Upper lobe of right lung (tissue), 1 donor: ENCODE results near the gene SPEN. TPM values are rescaled to one million over a fixed set of nuclear protein-coding genes. Genes with fewer than 3 reads are reported as not detected.
"Not testable (repeated sequence)": the region's sequence is repeated elsewhere in the genome, so short reads cannot be mapped to it uniquely, and the experiment has no call there.

Experiments
- ATAC-seq: fragments of 200-7000 bp; cut with Tn5 transposase; one replicate; pipeline ENCODE4 v1.9.1; 2020; ENCODE audit warnings: mild to moderate bottlenecking, moderate library complexity
- DNase-seq: peaks from one replicate; pipeline ENCODE4 v3.0.0-alpha.2; 2020
- H3K27ac ChIP-seq: fragments of 200-600 bp; one replicate; pipeline ENCODE4 v1.8.0; 2022
- H3K27me3 ChIP-seq: fragments of 200-600 bp; one replicate; pipeline ENCODE4 v1.8.0; 2022; ENCODE audit warnings: mild to moderate bottlenecking
- H3K36me3 ChIP-seq: fragments of 200-600 bp; one replicate; pipeline ENCODE4 v1.8.0; 2022
- H3K4me1 ChIP-seq: fragments of 200-600 bp; one replicate; pipeline ENCODE4 v1.8.0; 2022
- H3K4me3 ChIP-seq: fragments of 200-600 bp; one replicate; pipeline ENCODE4 v1.8.0; 2022; ENCODE audit warnings: mild to moderate bottlenecking
- H3K9me3 ChIP-seq: fragments of 200-600 bp; one replicate; pipeline ENCODE4 v1.8.0; 2022
- intact Hi-C: fragments of 100-400 bp; cut with DNase I; formaldehyde crosslinking; loops from one replicate; pipeline ENCODE4 v1.11.0; 2022
- total RNA-seq: library from RNA; stranded (reverse); fragmentation: NEBNext Ultra II Directional; extraction: Animal tissue kit (Norgen Biotek cat#: 25700); gene quantifications from one replicate; pipeline ENCODE4 v1.2.1, GENCODE V29; 2021
- TF ChIP-seq, protein P1 (sequence below): fragments of 200-600 bp; IDR thresholded peaks from one replicate; pipeline ENCODE4 v1.8.0; 2022; ENCODE audit warnings: antibody characterized with exemption
- donor health status: DM: no; HTN: yes; CAD: no; lungs with severe emphysema.

The SPEN gene
- total RNA-seq, 1 donor from 2014 or later, result 53.1 TPM

DNA sequence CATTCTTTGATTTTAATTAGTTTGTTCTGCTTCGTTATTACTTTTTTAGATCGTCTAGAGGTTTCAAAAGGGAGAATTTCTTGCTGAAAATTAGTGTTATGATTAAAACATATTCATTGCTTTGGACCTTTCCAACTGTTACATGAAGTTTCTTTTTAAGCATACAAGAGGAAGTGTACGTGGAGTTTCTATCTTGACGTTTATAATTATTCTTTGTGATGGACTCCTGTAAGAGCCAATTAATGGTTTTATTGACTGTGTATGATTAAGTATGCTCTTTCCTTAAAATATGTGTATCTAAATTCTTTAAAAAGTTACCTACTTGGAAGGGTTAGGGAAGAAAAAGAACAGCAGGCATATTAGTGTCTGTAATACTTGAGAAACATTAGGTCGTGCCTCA lies 37.8 kb downstream of the SPEN start:
- intact Hi-C loops, result no loop called here
- TF ChIP-seq, protein P1, sequence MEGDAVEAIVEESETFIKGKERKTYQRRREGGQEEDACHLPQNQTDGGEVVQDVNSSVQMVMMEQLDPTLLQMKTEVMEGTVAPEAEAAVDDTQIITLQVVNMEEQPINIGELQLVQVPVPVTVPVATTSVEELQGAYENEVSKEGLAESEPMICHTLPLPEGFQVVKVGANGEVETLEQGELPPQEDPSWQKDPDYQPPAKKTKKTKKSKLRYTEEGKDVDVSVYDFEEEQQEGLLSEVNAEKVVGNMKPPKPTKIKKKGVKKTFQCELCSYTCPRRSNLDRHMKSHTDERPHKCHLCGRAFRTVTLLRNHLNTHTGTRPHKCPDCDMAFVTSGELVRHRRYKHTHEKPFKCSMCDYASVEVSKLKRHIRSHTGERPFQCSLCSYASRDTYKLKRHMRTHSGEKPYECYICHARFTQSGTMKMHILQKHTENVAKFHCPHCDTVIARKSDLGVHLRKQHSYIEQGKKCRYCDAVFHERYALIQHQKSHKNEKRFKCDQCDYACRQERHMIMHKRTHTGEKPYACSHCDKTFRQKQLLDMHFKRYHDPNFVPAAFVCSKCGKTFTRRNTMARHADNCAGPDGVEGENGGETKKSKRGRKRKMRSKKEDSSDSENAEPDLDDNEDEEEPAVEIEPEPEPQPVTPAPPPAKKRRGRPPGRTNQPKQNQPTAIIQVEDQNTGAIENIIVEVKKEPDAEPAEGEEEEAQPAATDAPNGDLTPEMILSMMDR, result no peak
- H3K27ac ChIP-seq, result peak overlapping the region; percentile 97
- no peaks in the 10 kb centered on the region for H3K36me3 ChIP-seq
- H3K4me3 ChIP-seq, result peak overlapping the region; percentile 50
- no peaks in the 10 kb centered on the region for H3K9me3 ChIP-seq
- peaks cover 46% of the 10 kb centered on the region for H3K4me1 ChIP-seq
- DNase-seq (no peak), ATAC-seq (no peak)
- H3K27me3 ChIP-seq, result no peaks in the 10 kb centered on the region

DNA sequence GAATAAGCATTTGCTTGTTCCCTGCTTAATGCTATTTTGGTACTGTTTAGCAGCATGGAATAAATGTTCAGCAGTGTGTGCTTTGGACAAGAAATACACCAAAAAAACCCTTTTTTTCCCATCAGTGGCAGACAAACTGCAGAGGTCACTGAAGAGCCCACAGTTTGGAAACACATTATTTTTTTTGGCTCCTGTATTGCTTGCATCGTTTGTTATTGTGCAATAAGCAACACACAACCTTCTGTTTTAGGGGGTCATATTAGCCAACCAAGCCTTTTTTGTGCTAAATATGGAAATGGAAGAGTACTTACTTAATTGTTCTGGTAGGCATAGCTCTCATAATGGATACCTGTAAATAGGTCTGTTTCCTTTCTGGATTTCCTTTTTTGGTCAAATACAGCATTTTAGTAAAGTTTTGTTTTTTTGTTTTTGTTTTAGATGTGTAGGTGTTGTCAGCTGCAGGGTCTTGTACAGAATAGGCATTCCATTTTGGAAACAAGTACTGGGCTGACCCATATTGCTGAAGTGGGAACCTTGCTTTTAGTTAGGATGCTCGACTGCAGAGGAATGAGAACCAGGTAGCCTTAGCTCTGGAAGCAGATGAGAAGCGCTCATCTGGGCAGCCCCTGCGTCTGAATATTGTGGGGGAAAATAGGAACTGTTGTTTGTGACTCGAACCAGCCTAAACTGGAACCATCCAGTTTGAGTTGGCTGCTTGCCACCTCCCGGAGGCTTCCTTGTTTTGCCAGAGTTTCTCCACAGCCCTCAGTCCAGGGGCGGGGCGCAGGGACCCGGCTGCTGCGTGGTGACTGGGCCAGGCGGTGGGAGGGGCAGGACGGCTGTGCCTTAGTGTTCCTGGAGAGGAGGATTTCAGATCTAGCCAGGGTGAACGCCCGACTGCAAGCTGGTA lies 38.4 kb downstream of the SPEN start:
- H3K9me3 ChIP-seq, result no peaks in the 10 kb centered on the region
- no peaks in the 10 kb centered on the region for H3K36me3 ChIP-seq
- intact Hi-C loops, result no loop called here
- H3K27me3 ChIP-seq, result no peaks in the 10 kb centered on the region
- ATAC-seq (peak; percentile 100), DNase-seq (peak; percentile 98)
- H3K4me1 ChIP-seq, result peaks cover 46% of the 10 kb centered on the region
- TF ChIP-seq, protein P1, result peak; percentile 27
- H3K4me3 ChIP-seq, result peak overlapping the region; percentile 50
- H3K27ac ChIP-seq, result peak overlapping the region; percentile 97

DNA sequence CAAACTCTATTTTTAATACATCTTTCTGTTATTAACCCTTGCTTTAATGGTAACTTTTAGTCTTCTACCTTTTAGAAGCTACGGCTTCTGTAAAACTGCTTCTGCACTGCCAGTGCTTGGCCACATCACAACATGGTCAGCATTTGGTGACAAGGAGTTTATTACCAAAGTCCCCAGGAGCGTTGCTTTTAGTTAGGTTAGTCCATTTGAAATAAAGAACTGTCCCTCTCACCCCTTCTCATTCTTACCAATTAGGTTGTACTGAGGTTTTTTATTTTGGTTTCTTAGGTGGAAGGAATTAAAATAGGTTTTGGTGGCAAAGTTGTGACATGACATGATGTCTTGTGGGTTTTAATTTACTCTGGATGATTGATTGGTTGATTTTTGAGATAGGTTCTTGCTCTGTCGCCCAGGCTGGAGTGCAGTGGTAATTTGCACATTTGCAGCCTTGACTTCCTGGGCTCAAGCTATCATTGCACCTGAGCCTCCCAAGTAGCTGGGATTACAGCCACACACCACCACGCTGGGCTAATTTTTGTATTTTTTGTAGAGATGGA lies 39.2 kb downstream of the SPEN start:
- Histone ChIP-seq H3K4me1 (peaks cover 46% of the 10 kb centered on the region), H3K36me3 (no peaks in the 10 kb centered on the region), H3K9me3 (no peaks in the 10 kb centered on the region), H3K27me3 (no peaks in the 10 kb centered on the region), H3K4me3 (peak overlapping the region; percentile 50), H3K27ac (peak overlapping the region; percentile 97)
- TF ChIP-seq, protein P1, result no peak
- intact Hi-C loops, result no loop called here
- no peak for DNase-seq
- ATAC-seq, result no peak

DNA sequence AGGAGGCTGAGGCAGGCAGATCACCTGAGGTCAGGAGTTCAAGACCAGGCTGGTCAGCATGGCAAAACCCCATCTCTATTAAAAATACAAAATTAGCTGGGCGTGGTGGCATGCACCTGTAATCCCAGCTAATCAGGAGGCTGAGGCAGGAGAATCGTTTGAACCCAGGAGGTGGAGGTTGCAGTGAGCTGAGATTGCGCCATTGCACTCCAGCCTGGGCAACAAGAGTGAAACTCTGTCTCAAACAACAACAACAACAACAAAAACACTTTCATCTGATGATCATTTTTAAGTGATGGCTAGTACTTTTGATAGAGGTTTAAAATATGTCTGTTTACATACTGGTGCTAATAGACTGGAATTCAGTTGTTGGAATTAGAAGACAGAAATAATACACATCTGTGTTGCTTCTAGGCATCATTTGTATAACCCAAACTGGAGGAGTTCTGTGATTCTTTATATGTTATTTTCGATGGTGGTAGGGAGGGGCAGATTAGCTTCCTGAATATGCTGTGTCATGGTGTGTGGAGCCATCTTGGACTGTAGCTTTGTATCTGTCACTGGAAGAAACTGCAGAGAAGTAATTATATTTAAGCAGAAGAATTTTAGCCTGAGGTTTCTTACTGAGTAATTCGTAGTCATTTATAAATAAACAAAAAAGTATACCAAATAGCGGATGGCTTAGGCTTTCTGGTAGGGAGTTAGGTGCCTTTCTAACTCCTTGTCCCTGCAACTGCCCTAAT lies 45.5 kb downstream of the SPEN start:
- H3K27me3 ChIP-seq, H3K9me3 ChIP-seq, intact Hi-C loops, H3K4me3 ChIP-seq, H3K36me3 ChIP-seq, DNase-seq: not testable (repeated sequence)
- peak overlapping the region; percentile 58 for H3K27ac ChIP-seq
- peaks cover 30% of the 10 kb centered on the region for H3K4me1 ChIP-seq
- peak; percentile 41 for ATAC-seq

DNA sequence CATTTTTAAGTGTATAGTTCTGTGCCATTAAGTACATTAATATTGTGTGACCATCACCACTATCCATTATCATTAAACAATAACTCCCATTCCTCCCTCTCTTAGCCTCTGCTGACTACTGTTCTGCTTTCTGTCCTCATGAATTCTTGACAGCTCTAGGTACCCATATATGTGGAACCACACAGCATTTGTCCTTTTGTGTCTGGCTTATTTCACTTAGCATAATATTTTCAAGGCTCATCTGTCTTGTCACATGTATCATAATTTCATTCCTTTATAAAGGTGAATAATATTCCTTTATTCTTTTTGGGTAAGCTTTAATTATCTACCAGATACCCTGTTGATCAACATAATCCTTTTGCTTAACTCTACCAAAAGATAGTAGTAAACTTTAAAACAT lies 47.7 kb downstream of the SPEN start:
- Histone ChIP-seq H3K4me1 (peaks cover 25% of the 10 kb centered on the region), H3K9me3 (no peaks in the 10 kb centered on the region), H3K4me3 (no peak overlapping the region), H3K36me3 (no peaks in the 10 kb centered on the region), H3K27ac (no peak overlapping the region), H3K27me3 (no peaks in the 10 kb centered on the region)
- intact Hi-C loops, result no loop called here
- ATAC-seq (no peak), DNase-seq (no peak)
- TF ChIP-seq, protein P1, result no peak

DNA sequence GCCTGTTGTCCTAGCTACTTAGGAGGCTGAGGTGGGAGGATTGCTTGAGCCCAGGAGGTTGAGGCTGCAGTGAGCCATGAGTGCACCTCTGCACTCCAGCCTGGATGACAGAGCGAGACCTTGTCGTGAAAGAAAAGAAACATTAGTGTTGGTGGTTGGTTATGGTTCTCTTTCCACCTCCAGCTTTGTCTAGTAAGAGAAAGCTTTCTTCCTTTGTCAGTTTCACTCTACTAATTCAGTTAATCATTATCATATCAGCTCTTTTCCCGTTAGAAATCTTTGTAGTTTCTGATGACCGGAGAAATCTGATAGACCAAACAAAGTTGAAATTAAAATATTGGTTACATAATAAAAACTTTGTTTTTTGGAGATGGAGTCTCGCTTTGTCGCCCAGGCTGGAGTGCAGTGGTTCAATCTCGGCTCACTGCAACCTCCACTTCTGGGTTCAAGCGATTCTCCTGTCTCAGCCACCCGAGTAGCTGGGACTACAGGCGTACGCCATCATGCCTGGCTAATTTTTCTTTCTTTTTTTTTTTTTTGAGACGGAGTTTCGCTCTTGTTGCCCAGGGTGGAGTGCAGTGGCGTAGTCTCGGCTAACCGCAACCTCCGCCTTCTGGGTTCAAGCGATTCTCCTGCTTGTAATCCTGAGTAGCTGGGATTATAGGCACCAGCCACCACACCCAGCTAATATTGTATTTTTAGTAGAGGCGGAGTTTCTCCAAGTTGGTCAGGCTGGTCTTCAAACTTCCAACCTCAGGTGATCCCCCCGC lies 49.5 kb downstream of the SPEN start:
- H3K27me3 ChIP-seq, H3K9me3 ChIP-seq, DNase-seq, H3K4me3 ChIP-seq, H3K36me3 ChIP-seq, ATAC-seq, intact Hi-C loops, H3K27ac ChIP-seq: not testable (repeated sequence)
- peaks cover 42% of the 10 kb centered on the region for H3K4me1 ChIP-seq
